ENCODE measurements around the gene UBA52.
"Not testable (repeated sequence)": the region's sequence is repeated elsewhere in the genome, so short reads cannot be mapped to it uniquely, and the experiment has no call there.

The UBA52 gene

GRCh38 chr19:18571564-18572344 is at the start of gene UBA52:
TSS of gene UBA52 (plus strand) at chr19:18571857. CDS start at chr19:18573301, 1,444 bp downstream.
- peak; percentile 86 for DNase-seq

GRCh38 chr19:18522124-18522861 is 49.4 kb upstream of the UBA52 start:
- peak; percentile 97 for DNase-seq

GRCh38 chr19:18522862-18523440 is 48.7 kb upstream of the UBA52 start:
- not testable (repeated sequence) for DNase-seq

- no peak for DNase-seq
These were observed 47.8 kb upstream of the UBA52 start for GRCh38 chr19:18523841-18524240.

- no peak for DNase-seq
These were observed 45.3 kb upstream of the UBA52 start for GRCh38 chr19:18526316-18526715.

- DNase-seq, result no peak
These were observed 41.9 kb upstream of the UBA52 start for GRCh38 chr19:18529782-18530181.

- DNase-seq, result no peak
These were observed 40.2 kb upstream of the UBA52 start for GRCh38 chr19:18531485-18531884.

- DNase-seq, result no peak
These were observed 39.3 kb upstream of the UBA52 start for GRCh38 chr19:18532168-18532890.

GRCh38 chr19:18533058-18533457 is 38.6 kb upstream of the UBA52 start:
- no peak for DNase-seq

GRCh38 chr19:18536475-18536874 is 35.2 kb upstream of the UBA52 start:
- DNase-seq, result no peak

- DNase-seq, result no peak
These were observed 34.2 kb upstream of the UBA52 start for GRCh38 chr19:18537431-18537830.

- no peak for DNase-seq
These were observed 33.5 kb upstream of the UBA52 start for GRCh38 chr19:18538115-18538514.

- DNase-seq, result no peak
These were observed 32.3 kb upstream of the UBA52 start for GRCh38 chr19:18539372-18539771.

GRCh38 chr19:18540200-18540599 is 31.5 kb upstream of the UBA52 start:
- not testable (repeated sequence) for DNase-seq

- DNase-seq, result no peak
These were observed 30.2 kb upstream of the UBA52 start for GRCh38 chr19:18541258-18541991.

GRCh38 chr19:18541992-18542940 is 29.4 kb upstream of the UBA52 start:
- no peak for DNase-seq

- DNase-seq, result peak; percentile 49
These were observed 28.5 kb upstream of the UBA52 start, which contains the start of gene FKBP8 for GRCh38 chr19:18542941-18543813. TSS of gene FKBP8 (minus strand) at chr19:18543573. CDS start at chr19:18541970, 1,603 bp downstream.

GRCh38 chr19:18543814-18544475 is 27.7 kb upstream of the UBA52 start:
- peak; percentile 10 for DNase-seq

- DNase-seq, result no peak
These were observed 20.0 kb upstream of the UBA52 start for GRCh38 chr19:18551631-18552030.

Measured in NCI-H748 treated with DMSO at 0.1 percent for 48 hours (cell line).